Psoas muscle (tissue), 8 donors: ENCODE measurements around the gene ST3GAL2. TPM values are rescaled to one million over a fixed set of nuclear protein-coding genes. Genes with fewer than 3 reads are reported as not detected.

Experiments used
- ATAC-seq, 4 donors: fragments of 200-7000 bp; cut with Tn5 transposase; one replicate each; pipeline ENCODE4 v1.9.1; 2020; ENCODE audit warnings: moderate library complexity in 3 of 4, mild to moderate bottlenecking in 2 of 4
- DNase-seq, 2 donors: peaks; one replicate each; pipeline ENCODE4 v3.0.0-alpha.2; 2020
- H3K27ac ChIP-seq: fragments of 200-600 bp; one replicate; pipeline ENCODE4 v1.8.0; 2022
- H3K27me3 ChIP-seq, 3 donors: fragments of 200-600 bp in 1 of 3; one replicate each; pipeline versions ENCODE4 v1.6.1 to v1.8.0; 2013 to 2022; ENCODE audit warnings: low read length in 2 of 3, mild to moderate bottlenecking in 2 of 3, moderate library complexity in 1 of 3; ENCODE audit not compliant: insufficient read depth in 3 of 3
- H3K36me3 ChIP-seq, 2 donors: fragments of 200-600 bp in 1 of 2; one replicate each; pipeline versions ENCODE4 v1.6.1 to v1.8.0; 2013 to 2022; ENCODE audit warnings: low read depth in 1 of 2, mild to moderate bottlenecking in 1 of 2, moderate library complexity in 1 of 2; ENCODE audit not compliant: insufficient read depth in 1 of 2
- H3K4me1 ChIP-seq: fragments of 200-600 bp; one replicate; pipeline ENCODE4 v1.8.0; 2022
- H3K4me3 ChIP-seq: fragments of 200-600 bp; one replicate; pipeline ENCODE4 v1.8.0; 2022; ENCODE audit warnings: mild to moderate bottlenecking
- H3K9me3 ChIP-seq: fragments of 200-600 bp; one replicate; pipeline ENCODE4 v1.8.0; 2022
- CTCF ChIP-seq: fragments of 200-600 bp; IDR thresholded peaks from one replicate; pipeline ENCODE4 v1.8.0; 2022; ENCODE audit warnings: antibody characterized with exemption
- WGBS, 3 donors: extraction: QIAGEN DNeasy Blood & Tissue Kit; methylation state at CpG; one replicate each; pipeline versions ENCODE4 v1.1.6 to v1.1.7; 2013; 5-methylcytosine and 5-hydroxymethylcytosine counted together
- intact Hi-C, 2 donors: fragments of 100-400 bp; cut with DNase I; formaldehyde crosslinking; loops; one replicate each; pipeline versions ENCODE4 v1.11.0 to v1.14.2; 2022
- polyA plus RNA-seq, 3 donors: library from polyadenylated mRNA; stranded (reverse); fragments of 200-250 nt; gene quantifications; one replicate each; pipeline ENCODE4 v1.2.3, GENCODE V29; 2013
- total RNA-seq, 4 donors: library from RNA; stranded (reverse); fragmentation: NEBNext Ultra II Directional in 2 of 4; extraction: Animal tissue kit (Norgen Biotek cat#: 25700) in 2 of 4; gene quantifications; one replicate each; pipeline versions ENCODE4 v1.2.1 to v1.2.4, GENCODE V29; 2021 to 2023
- donor health status: healthy with polysubstance abuse.
- donor health status: DM: no; HTN: no; CAD: no; lungs with moderate emphysema.
- donor health status: Bipolar disorder and iron deficiency.
- donor health status: healthy.
- donor health status: DM: yes; HTN: yes; CAD: no.
- donor health status: DM: no; HTN: no; CAD: no.
- donor health status: DM: no; HTN: no; CAD: no.
- donor health status: DM: yes; HTN: yes; CAD: no.

Gene ST3GAL2
- total and polyA plus RNA-seq, 7 donors: 7.0 to 33.0 (median 19.8) TPM

GRCh38 chr16:70434484-70435260, 4.2 kb downstream of the ST3GAL2 start:
- DNase-seq: no peak
- 44 to 58% (median 49%) methylated on average over 6 of the region's 6 CpGs for WGBS, 3 donors
- Histone ChIP-seq H3K9me3 (no peaks in the 10 kb centered on the region), H3K4me1 (peaks cover 79% of the 10 kb centered on the region), H3K36me3 (no peaks in the 10 kb centered on the region), H3K27me3 (no peaks in the 10 kb centered on the region), H3K4me3 (no peak overlapping the region), H3K27ac (peak overlapping the region; percentile 63)
- TF ChIP-seq CTCF: no peak
- intact Hi-C loops: loop anchor here in 1 of 2 donors (5.0 kb wide), 3 partner anchors 33 to 52 kb away; no protein-coding TSS in a partner anchor
- ATAC-seq: no peak

- H3K27me3 ChIP-seq: no peaks in the 10 kb centered on the region
- H3K36me3 ChIP-seq: no peaks in the 10 kb centered on the region
- H3K4me3 ChIP-seq: peak overlapping the region; percentile 2
- 21 to 29% (median 28%) methylated on average over 5 of the region's 5 CpGs for WGBS, 3 donors
- ATAC-seq (peak in 3 of 4 donors; percentile 32 to 46 (median 44)), DNase-seq (peak; percentile 61 to 66)
- no peak for TF ChIP-seq CTCF
- peaks cover 87% of the 10 kb centered on the region for H3K4me1 ChIP-seq
- peak overlapping the region; percentile 63 for H3K27ac ChIP-seq
- H3K9me3 ChIP-seq: no peaks in the 10 kb centered on the region
- intact Hi-C loops: loop anchor here in 1 of 2 donors (5.0 kb wide), 2 partner anchors 34 to 41 kb away; no protein-coding TSS in a partner anchor
Observed at GRCh38 chr16:70433458-70434103, 5.3 kb downstream of the ST3GAL2 start.

- Histone ChIP-seq H3K4me1 (peaks cover 89% of the 10 kb centered on the region), H3K27ac (peak overlapping the region; percentile 63), H3K36me3 (no peaks in the 10 kb centered on the region), H3K27me3 (no peaks in the 10 kb centered on the region), H3K4me3 (peak overlapping the region; percentile 2), H3K9me3 (no peaks in the 10 kb centered on the region)
- DNase-seq (no peak), ATAC-seq (no peak)
- WGBS, 3 donors: 28 to 31% (median 30%) methylated on average over 12 of the region's 12 CpGs
- intact Hi-C loops: loop anchor here in 1 of 2 donors (5.0 kb wide), 2 partner anchors 34 to 41 kb away; no protein-coding TSS in a partner anchor
- no peak for TF ChIP-seq CTCF
Observed at GRCh38 chr16:70432723-70433457, 6.0 kb downstream of the ST3GAL2 start.

- ATAC-seq: no peak
- intact Hi-C loops: loop anchor here in 1 of 2 donors (5.0 kb wide), 2 partner anchors 35 to 40 kb away; no protein-coding TSS in a partner anchor
- 31 to 37% (median 35%) methylated on average over 3 of the region's 3 CpGs for WGBS, 3 donors
- Histone ChIP-seq H3K27ac (peak overlapping the region; percentile 63), H3K4me3 (no peak overlapping the region), H3K36me3 (no peaks in the 10 kb centered on the region), H3K4me1 (peaks cover 90% of the 10 kb centered on the region), H3K9me3 (no peaks in the 10 kb centered on the region), H3K27me3 (no peaks in the 10 kb centered on the region)
- no peak for DNase-seq
- no peak for TF ChIP-seq CTCF
Observed at GRCh38 chr16:70432356-70432722, 6.6 kb downstream of the ST3GAL2 start.
